GM21825 (cell line): ENCODE measurements around the gene MMP3.
"Not testable (repeated sequence)": the region's sequence is repeated elsewhere in the genome, so short reads cannot be mapped to it uniquely, and the experiment has no call there.

ENCODE experiments used
- ATAC-seq: cut with Tn5 transposase; IDR thresholded peaks from one replicate; pipeline ENCODE4 v1.9.1; 2021; ENCODE audit warnings: mild to moderate bottlenecking, moderate library complexity; ENCODE audit not compliant: unreplicated experiment

MMP3 gene

DNA sequence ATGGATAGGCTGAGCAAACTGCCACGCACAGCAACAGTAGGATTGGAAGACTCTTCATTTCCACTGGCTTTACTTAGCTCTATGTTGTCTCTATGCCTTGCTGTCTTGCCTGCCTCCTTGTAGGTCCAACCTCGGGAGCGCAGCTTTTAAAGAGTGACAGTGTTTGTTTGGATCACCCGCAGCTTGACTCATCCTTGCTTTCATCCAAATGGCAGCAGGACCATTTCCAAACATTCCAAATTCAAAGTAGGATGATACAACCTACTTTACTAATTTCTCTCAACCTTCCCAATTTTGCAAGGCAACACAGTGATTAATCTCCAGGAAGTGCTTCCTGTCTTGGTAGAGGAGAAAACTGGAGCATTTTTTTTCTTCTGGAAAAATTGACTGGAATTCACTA lies at the start of gene MMP3:
TSS of gene MMP3 (minus strand) at position 121 of the 400 bp plus-strand sequence. CDS start at position 58, 63 bp downstream.
- ATAC-seq = no peak

DNA sequence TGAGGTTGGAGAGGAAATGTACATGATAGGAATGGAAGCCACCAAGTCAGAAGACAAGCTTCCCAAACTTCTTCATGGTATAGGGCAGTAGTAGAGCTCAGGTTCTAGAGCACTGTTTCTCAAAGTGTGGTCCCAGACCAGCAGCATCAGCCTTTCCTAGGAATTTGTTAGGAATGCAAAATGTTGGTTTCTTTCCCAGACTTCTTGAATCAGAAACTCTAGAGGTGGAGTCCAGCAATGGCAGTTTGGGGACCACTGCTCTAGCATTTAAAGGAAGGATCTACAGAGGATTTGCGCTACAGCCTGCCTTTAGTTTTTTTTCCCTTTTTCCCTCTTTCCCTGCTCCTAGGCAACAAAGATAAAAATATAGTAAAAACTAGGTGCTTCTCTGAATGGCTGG lies 48.3 kb upstream of the MMP3 start:
- no peak for ATAC-seq

DNA sequence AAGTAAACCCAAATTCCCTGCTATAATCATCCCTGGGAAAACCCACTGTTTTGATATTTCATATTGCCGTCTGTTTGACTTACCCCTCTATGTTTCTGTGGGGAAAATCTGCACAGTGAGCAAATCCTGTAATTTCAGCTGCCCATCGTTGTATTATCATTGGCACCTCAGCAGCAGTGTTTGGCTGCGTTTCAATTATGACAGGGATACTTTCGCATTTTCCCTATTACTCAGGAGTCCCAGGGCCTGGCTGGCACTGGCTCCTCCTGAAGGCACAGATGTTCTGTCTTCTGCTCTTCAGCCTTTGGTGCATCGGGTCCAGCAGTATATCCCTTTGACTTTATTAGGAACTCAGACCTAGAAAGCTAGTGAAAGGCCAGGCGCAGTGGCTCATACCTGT lies 43.6 kb upstream of the MMP3 start:
- no peak for ATAC-seq

DNA sequence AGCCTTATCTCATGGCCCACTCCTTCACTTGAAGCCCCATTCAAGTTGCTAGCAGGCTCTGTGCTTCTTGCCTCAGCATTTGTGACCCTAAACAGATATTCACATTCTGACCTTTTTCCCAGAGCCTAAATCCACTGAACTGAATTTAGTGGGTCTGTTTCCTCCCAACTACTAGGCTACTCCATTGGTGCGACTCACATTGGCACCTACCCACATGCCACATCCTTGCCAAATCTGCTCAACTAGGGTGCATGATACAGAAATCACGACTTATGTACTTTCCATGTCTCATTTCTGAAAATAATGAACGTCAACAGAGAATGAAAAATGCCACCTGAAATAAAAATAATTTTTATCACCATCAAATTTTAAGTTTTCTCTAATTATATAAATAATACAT lies 39.7 kb upstream of the MMP3 start:
- ATAC-seq = no peak

DNA sequence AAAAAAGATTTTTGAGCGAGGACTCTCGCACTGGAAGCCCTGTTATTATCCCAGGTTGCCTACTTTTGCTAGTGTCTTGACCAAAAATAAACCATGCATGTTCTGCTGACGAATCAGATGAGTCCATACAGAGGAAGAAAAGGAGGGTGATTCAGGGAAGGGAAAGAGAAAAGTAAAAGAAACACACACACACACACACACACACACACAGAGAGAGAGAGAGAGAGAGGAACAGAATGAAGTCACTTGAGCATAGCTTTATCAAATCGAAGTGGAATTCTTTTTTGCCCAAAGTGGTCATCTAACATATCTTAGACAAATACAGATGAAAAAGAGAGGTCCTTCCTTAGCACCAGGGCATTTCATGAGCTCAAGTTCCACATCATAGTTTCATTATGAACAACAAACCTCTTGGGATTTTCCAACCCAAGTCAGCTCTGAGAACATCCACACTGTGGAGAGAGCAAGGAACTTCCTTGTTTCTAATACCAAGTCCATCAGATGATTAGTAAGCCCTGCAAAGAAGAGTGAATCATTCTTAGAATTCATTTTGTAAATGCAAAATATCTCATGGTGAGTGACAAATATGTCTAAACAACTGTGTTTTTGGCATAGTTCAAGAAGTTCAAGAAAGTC lies 39.1 kb upstream of the MMP3 start:
- peak; percentile 81 for ATAC-seq

DNA sequence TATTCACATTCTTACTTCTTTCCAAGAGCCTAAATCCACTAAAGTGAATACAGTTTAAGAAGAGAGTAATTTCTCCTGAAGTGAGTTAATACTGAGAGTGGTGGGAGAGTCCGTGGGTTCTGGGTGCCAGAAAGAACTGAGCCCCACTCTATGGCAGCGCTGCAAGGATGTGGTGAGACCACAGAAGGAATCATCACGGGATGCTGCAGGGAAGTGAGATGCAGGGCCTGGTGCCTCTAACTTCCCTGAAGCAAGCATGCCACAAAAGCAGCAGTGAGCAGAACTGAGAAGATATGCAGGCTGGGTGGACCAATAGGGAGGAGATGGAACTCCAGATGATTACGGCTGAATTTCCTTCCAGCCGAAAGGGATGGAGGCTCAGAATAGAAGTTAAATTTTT lies 36.4 kb upstream of the MMP3 start:
- no peak for ATAC-seq

DNA sequence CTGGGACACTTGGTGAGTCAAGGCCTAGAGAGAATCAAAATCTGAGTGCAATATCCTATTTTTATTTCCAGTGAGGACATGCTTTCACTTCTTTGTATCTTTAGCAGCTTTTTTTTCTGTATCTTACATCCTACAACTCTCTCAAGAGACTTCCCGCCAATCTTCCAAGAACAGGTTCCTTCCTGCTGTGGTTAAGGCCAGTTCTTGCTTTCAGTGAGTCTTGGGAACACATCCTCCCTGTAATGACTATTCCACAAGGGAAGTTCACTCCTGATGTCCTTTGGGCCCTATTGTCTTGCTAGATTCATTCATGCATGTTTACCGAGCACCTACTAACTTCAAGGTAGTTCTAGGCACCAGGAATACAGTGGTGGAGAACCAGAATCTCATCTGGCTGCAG lies 35.2 kb upstream of the MMP3 start:
- no peak for ATAC-seq

DNA sequence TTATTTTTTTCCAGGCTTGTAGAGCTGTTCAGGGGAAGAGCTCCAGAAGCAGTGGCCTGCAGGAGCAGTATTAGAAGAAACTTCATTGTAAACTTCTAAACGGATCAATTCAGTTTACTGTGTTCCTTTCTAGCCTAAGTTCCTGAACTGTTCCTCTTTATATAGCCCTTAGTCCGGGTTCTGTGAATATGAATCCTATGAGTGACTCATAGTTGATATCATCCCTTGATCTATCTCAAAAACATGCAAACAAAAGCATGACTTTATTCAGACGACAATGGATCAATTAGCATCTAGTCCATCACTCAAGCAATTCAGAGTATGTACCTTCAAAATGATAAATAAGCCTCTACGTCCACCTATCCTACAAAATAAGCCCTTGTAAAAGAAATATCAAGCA lies 31.4 kb upstream of the MMP3 start, which contains the start of gene MMP12:
TSS of gene MMP12 (minus strand) at position 131 of the 400 bp plus-strand sequence. CDS start at position 86, 45 bp downstream.
- no peak for ATAC-seq

DNA sequence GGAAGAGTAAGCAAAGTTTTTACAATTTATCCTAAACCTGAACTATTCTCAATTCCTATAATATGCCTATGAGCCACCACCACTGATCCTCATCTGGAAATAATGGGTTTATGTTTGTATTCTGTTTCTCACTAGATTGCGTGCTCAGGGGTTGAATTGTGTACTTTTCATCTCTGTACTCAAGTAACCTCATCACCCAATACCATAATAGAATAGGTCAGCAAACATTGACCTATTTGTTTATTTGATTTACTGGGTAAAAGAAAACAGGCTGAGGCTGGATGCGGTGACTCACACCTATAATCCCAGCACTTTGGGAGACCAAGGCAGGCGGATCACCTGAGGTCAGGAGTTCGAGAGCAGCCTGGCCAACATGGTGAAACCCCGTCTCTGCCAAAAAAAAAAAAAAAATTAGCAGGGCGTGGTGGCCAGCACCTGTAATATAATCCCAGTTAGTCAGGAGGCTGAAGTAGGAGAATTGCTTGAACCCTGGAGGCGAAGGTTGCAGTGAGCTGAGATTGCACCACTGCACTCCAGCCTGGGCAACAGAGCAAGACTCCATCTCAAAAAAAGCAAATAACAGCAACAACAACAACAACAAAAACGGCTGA lies 26.1 kb upstream of the MMP3 start:
- ATAC-seq = not testable (repeated sequence)

DNA sequence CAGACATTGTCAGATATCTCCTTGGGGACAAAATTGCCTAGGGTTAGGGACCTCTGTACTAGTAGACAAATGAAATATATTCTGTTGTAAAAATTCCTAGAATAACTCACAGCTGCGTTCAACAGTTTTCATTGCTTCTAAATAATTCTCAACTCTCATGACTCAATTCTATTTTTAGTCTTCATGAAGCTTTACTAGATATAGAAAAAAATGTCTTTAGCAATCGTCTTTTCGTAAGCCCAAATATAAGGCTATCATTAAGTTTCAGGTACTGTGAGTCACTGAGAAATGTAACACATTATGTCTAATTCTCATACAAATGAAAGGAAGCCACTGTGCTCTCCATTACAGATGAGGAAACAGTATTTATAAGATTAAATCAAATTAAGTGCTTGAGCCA lies 24.9 kb upstream of the MMP3 start:
- ATAC-seq = no peak

DNA sequence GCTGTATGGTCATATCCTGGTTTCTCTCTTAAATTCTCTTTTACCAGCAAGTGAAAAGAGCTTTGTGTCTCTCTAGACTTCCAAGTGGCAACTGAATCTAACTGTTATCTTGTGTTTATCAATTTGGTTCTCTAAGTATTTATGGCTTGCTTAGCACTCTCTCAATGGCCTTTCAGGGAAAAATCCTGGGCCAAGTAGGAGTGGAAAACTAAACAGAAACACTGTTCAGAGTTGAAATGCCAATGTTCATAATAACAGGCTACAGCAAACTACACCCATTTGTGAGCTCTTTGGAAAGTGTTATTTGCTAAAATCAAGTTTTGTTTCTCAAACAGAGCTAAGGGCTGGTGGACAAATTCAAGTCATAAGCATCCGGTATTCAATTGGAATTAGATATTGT lies 21.3 kb upstream of the MMP3 start:
- no peak for ATAC-seq

DNA sequence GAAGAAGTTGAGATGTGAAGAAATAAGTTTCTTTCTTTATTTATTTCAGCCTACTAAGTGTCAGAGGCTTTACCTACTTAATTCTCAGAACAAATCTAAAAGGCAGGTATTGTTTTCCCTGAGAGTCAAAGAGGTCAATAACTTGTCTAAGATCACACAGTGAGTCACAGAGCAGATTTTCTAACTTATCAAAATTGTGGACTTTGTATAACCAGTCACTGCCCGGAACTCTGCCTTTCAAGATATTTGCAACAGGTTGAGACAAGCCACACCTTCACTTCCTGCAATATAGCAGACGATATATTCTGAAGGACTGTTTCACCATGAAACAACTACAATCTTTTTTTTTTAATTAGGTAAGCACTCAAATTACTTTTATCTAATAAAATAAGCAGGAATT lies 10.5 kb upstream of the MMP3 start:
- ATAC-seq = no peak

DNA sequence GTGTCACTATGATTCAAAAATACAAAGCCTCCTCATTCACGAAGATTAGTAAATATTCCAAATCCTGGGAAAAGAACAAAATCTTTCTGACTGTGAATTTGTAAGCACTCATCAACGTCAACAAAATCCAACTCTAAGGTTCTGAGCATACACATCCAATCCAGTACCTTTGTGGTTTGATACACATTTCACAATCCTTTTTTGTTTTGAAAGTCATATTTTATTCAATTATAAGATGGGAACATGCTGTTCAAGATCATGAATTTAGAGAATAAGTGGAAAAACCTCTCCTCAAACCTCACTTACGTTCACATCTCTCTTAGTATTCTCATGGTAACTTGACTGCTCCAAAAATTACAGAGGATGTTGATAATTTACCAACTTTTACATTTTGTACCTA lies 9.6 kb upstream of the MMP3 start:
- ATAC-seq = no peak

DNA sequence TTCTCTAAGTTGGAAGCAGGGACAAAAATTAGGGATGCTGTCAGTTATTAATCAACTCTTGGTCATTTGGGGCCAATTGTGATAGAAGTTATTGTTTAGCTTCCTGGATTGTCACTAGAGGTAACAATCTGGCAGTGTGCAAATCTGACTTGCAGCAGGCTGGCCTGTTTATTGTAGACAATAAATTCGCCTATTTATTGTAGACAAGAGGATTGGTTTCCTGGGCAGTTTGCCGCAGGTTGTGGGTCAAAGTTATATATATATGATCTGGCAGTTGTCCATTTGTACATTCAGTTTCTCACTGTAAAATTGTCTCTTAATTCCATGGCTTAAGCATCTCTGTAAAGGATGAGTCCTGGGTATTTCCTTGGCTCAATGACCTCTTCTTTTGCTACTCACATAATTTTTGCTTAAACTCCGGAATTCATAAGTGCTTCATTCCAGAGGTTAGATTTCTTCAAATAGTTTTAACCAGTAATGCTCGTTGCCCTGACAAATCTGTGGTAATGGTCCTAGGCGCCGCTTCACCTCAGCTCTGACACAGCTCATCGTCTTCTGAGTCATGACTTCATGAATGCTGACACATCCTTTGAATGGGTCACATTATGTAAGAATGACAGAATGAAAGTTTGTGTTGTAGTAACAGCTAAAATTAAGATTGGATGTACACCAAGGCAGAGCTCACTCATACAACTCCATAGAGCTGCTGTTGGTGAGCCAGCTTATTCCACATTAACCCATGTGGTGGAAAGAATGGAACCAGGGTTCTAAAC lies 7.8 kb upstream of the MMP3 start:
- no peak for ATAC-seq

DNA sequence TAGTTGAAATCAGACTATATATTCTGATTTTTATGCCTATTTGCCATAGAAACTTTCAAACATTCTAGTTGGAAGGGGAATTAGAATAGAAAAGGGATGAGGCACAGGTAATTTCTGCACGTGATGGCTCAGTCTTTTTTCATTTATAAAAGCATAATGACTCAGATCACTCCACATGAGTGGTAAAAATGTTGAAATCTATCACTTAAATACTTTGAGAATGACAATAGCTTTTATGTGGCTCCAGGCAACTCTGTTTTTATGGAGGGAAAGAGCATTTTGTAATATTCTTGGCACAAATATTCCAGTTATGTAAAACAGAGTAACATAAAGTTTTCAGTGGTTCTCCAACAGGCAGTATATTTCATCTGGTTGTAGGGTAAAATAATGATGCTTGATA lies 5.9 kb upstream of the MMP3 start:
- ATAC-seq = no peak

DNA sequence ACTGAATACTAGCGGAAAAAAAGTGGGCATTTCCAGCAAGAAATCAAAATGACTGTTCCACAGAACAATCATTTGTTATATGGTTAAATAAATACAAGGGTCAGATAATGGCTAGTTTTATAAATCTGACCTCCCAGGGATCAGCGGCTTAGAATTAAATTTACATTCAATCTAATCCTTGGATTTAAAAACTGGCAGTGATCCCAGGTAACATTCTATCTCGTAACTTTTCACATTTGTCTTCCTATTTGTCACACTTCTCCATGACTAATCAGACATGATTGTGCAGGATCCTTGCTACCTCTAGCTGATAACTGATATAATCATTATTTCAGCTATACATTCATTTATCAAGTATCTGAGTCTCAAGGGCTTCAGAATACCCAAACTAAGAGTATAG lies 2.9 kb upstream of the MMP3 start:
- ATAC-seq = no peak

DNA sequence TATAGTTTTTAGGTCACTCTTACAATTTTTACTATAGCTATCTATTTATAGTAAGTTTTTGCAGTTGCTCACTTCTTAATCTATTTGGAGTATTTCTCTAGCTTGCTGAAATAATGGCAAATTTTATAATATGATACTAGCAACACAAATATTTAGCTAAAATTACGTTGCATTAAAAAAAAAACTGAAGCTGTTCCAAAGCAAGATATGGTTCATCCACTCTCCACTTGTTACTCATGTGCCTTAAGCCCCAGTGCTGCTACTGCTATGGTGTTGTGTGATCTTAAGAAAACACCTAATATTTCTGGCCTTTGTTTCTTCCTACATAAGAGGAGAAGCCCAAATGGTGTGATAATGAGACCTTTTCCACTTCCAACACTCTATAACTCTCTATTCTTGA lies 479 bp downstream of the MMP3 start:
- no peak for ATAC-seq

DNA sequence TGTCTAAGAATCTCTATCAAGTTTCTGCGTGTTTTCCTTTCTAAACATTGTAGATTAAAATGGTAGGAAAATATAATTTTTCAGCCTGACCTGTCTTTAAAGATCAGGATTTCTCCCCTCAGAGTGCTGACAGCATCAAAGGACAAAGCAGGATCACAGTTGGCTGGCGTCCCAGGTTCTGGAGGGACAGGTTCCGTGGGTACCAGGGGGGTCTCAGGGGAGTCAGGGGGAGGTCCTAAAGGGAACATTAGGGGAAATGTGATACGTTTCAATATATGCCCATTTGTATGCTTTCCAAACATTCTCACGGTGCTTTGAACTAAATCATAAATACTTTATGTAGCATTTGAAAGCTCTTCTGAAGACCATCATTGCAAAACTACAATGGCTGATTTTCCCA lies 3.4 kb downstream of the MMP3 start:
- no peak for ATAC-seq

DNA sequence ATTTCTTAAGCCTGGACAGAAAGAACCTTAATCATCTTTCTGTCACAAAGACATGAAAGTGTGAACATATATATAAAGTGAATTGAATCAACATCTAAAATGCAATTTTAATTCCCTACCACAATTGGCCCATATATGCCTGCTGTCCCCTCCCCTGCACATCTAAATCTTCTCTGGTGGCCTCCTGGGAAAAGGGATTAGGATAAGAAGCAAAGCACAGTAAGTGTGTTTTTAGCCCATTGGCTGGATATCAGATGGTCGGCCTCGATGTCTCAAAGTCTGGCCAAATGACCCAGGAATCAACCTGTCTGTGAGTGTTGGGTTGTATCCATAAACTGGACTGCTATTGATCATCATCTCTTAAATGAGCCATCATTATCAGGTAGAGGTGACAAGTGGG lies 5.8 kb downstream of the MMP3 start:
- ATAC-seq = no peak

DNA sequence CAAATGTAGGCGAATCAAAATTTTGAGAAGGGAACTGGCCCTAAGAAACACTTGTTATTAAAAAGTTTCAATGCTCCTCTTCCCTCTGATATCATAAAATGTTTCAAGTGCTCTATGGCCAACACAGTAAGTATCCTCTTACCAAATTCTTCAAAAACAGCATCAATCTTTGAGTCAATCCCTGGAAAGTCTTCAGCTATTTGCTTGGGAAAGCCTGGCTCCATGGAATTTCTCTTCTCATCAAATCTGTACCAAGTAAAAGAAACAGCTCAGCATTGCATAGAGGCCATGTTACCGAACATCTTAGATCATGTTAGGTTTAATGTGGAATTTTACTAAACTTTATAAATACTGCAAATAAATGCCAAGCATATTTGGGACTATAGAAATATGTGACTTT lies 6.3 kb downstream of the MMP3 start:
- no peak for ATAC-seq

DNA sequence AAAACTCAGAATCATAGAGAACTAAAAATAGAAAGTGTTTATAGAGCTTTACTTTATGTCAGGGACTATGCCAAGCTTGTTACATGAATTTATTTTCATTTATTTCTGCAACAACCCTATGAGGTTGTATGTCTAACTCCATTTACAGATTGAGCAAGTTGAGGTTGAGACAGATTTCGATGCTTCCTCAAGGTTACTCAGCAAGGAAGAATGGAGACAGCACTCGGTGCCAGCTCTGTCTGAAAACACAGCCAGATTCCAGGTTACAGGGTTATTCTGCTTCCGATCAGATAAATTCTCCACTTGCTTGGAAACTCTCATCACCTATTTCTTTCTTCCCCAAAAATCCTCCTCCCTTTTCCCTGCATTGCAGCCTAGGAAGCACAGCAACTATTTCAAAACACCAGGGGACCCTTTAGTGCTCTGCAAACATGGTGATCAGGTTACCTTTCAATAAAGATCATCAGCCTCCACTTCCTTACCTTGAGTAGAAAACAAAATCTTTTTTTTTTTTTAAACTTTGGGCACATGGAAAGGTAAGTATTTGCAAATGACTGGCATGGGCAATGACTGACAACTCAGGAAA lies 7.0 kb downstream of the MMP3 start:
- ATAC-seq = no peak

DNA sequence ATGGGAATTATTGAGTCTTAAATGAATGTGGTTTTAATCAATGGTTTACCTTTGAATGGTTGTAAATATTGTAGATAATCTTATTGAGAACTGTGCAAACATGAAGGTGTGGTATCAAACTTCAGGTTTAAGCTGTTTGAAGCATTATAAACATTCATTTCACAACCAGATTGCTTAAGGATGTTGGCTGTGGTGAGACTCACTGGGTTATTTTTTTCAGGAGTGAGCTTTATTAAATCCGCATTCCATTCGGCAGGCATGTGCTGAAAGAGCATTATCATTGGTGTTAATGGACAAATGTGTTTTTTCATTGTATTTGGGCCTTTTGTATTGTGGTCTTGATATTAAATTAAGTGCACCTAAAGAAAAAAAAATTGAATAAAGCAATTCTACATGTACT lies 9.7 kb downstream of the MMP3 start:
- no peak for ATAC-seq
